IMR-90 (cell line): Measurements from ENCODE around the gene PLLP. TPM values are rescaled to one million over a fixed set of nuclear protein-coding genes. Genes with fewer than 3 reads are reported as not detected.
A peak's percentile ranks its signal among the peaks of the same experiment; 100 is the strongest.

Experiments used
- ATAC-seq: fragments of 200-7000 bp; cut with Tn5 transposase; 2 replicates; pipeline ENCODE4 v1.9.1; 2020; ENCODE audit warnings: low read depth, mild to moderate bottlenecking, moderate library complexity
- BruUV-seq: library from RNA; stranded (reverse); fragments of 400-500 nt; replicated peaks from 2 replicates; lab custom pipeline; 2021; lab: Mats Ljungman, UMichigan
- CTCF ChIA-PET: fragments of 300-600 bp; formaldehyde crosslinking; extraction: SDS; loops from one replicate; lab custom pipeline; 2021; ENCODE audit warnings: antibody characterized with exemption; lab: Yijun Ruan, JAX
- POLR2A ChIA-PET: fragments of 300-600 bp; sonication (Branson Sonifier 250); formaldehyde crosslinking; loops from one replicate; lab custom pipeline; 2022; ENCODE audit warnings: antibody characterized with exemption; ENCODE audit not compliant: unreplicated experiment; lab: Charles Lee
- DNase-seq: peaks from one replicate; pipeline ENCODE4 v3.0.0; 2013
- H2AFZ ChIP-seq: replicated peaks from 2 replicates; pipeline ENCODE3; 2013; ENCODE audit warnings: low read length, mild to moderate bottlenecking; ENCODE audit not compliant: poor library complexity
- H2AK5ac ChIP-seq: 2 replicates; pipeline ENCODE4 v1.6.1; 2013; ENCODE audit warnings: low read depth, low read length, inconsistent platforms
- H2AK9ac ChIP-seq: replicated peaks from 2 replicates; pipeline ENCODE3; 2013; ENCODE audit warnings: mild to moderate bottlenecking, low read depth, low read length, moderate library complexity; ENCODE audit not compliant: poor library complexity
- H2BK120ac ChIP-seq: 2 replicates; pipeline ENCODE4 v1.6.1; 2013; ENCODE audit warnings: low read depth, low read length, inconsistent platforms
- H2BK15ac ChIP-seq: 3 replicates; pipeline ENCODE4 v1.6.1; 2013; ENCODE audit warnings: low read depth, low read length, inconsistent platforms
- H2BK20ac ChIP-seq: 2 replicates; pipeline ENCODE4 v1.6.1; 2013; ENCODE audit warnings: low read depth, mild to moderate bottlenecking, inconsistent platforms, low read length, moderate library complexity
- H2BK5ac ChIP-seq: 2 replicates; pipeline ENCODE4 v1.6.1; 2013; ENCODE audit warnings: mild to moderate bottlenecking, low read depth, low read length, inconsistent platforms; ENCODE audit not compliant: poor library complexity, severe bottlenecking
- H3K14ac ChIP-seq: replicated peaks from 2 replicates; pipeline ENCODE4 v1.6.1; 2013; ENCODE audit warnings: low read depth, low read length, inconsistent platforms
- H3K18ac ChIP-seq: 2 replicates; pipeline ENCODE4 v1.6.1; 2013; ENCODE audit warnings: low read depth, low read length, control low read depth
- H3K23ac ChIP-seq: 2 replicates; pipeline ENCODE4 v1.6.1; 2013; ENCODE audit warnings: low read depth, low read length, inconsistent platforms
- H3K27ac ChIP-seq: 2 replicates; pipeline ENCODE4 v1.5.1; 2013; ENCODE audit warnings: mild to moderate bottlenecking, control low read depth, low read length; ENCODE audit not compliant: insufficient read depth
- H3K27me3 ChIP-seq: 2 replicates; pipeline ENCODE4 v1.6.1; 2013; ENCODE audit warnings: low read length; ENCODE audit not compliant: control insufficient read depth, insufficient read depth
- H3K36me3 ChIP-seq: 2 replicates; pipeline ENCODE4 v1.6.1; 2013; ENCODE audit warnings: low read length, mixed read lengths; ENCODE audit not compliant: control insufficient read depth, insufficient read depth
- H3K4ac ChIP-seq: 2 replicates; pipeline ENCODE4 v1.6.1; 2013; ENCODE audit warnings: low read depth, low read length, inconsistent platforms
- H3K4me1 ChIP-seq: 2 replicates; pipeline ENCODE4 v1.6.1; 2013; ENCODE audit warnings: low read length, mixed read lengths; ENCODE audit not compliant: control insufficient read depth, insufficient read depth
- H3K4me2 ChIP-seq: 2 replicates; pipeline ENCODE4 v1.6.1; 2013; ENCODE audit warnings: low read depth, mild to moderate bottlenecking, control low read depth, low read length, moderate library complexity
- H3K4me3 ChIP-seq: 2 replicates; pipeline ENCODE4 v1.5.1; 2013; ENCODE audit warnings: low read depth, mild to moderate bottlenecking, control low read depth, low read length, moderate library complexity; ENCODE audit not compliant: insufficient read depth
- H3K56ac ChIP-seq: 2 replicates; pipeline ENCODE4 v1.6.1; 2013; ENCODE audit warnings: low read length, inconsistent platforms; ENCODE audit not compliant: insufficient read depth; ENCODE audit errors: extremely low read depth
- H3K79me1 ChIP-seq, 2 experiments: 2 replicates each; pipeline ENCODE4 v1.6.1; 2013; ENCODE audit warnings: low read length in 2 of 2, inconsistent platforms in 1 of 2, low read depth in 1 of 2
- H3K9ac ChIP-seq: 2 replicates; pipeline ENCODE4 v1.6.1; 2013; ENCODE audit warnings: low read depth, low read length, control low read depth
- H3K9me1 ChIP-seq: 2 replicates; pipeline ENCODE4 v1.6.1; 2013; ENCODE audit warnings: low read length, inconsistent platforms; ENCODE audit not compliant: insufficient read depth
- H3K9me3 ChIP-seq: 2 replicates; pipeline ENCODE4 v1.6.1; 2013; ENCODE audit warnings: low read length; ENCODE audit not compliant: control insufficient read depth, insufficient read depth
- H4K20me1 ChIP-seq: 2 replicates; pipeline ENCODE4 v1.6.1; 2013; ENCODE audit warnings: low read length, inconsistent platforms; ENCODE audit not compliant: insufficient read depth
- H4K5ac ChIP-seq: 2 replicates; pipeline ENCODE4 v1.6.1; 2013; ENCODE audit warnings: mild to moderate bottlenecking, low read depth, low read length, control low read depth
- H4K8ac ChIP-seq, 2 experiments: 2 replicates each; pipeline ENCODE4 v1.6.1; 2013; ENCODE audit warnings: low read depth in 2 of 2, low read length in 2 of 2, control low read depth in 1 of 2, inconsistent platforms in 1 of 2
- H4K91ac ChIP-seq: 2 replicates; pipeline ENCODE4 v1.6.1; 2013; ENCODE audit warnings: low read depth, low read length, inconsistent platforms; ENCODE audit not compliant: insufficient read depth
- CEBPB ChIP-seq: IDR thresholded peaks from 2 replicates; pipeline ENCODE4 v1.6.1; 2012; ENCODE audit warnings: low read depth, low read length, improper control_type of control experiment
- NFE2L2 ChIP-seq: fragments of 150-350 bp; IDR thresholded peaks from 2 replicates; pipeline ENCODE4 v1.6.1; 2016; ENCODE audit warnings: low read depth, mild to moderate bottlenecking, low read length
- POLR2A ChIP-seq: IDR thresholded peaks from 2 replicates; pipeline ENCODE4 v1.6.1; 2012; ENCODE audit warnings: mild to moderate bottlenecking, low read depth, low read length
- WGBS, 2 experiments: methylation state at CpG; one replicate each; pipeline versions ENCODE4 v1.1.5 to v1.1.7; 2013; ENCODE audit warnings: missing lambda C conversion rate in 2 of 2; ENCODE audit not compliant: insufficient read length in 1 of 2; ENCODE audit errors: extremely low coverage in 2 of 2; 5-methylcytosine and 5-hydroxymethylcytosine counted together
- dilution Hi-C: fragments of 300-500 bp; cut with HindIII; formaldehyde crosslinking; loops from one replicate; pipeline ENCODE4 v1.14.3; 2018; ENCODE audit warnings: low sequenced_read_pairs; ENCODE audit not compliant: unreplicated experiment
- in situ Hi-C: fragments of 300-500 bp; cut with MboI; formaldehyde crosslinking; loops from 3 replicates; pipeline ENCODE4 v1.14.3; 2019; ENCODE audit warnings: low sequenced_read_pairs, inconsistent platforms, mixed read lengths
- intact Hi-C: fragments of 100-400 bp; cut with micrococcal nuclease; formaldehyde crosslinking; loops from 2 replicates; pipeline ENCODE4 v1.10.0; 2022
- polyA plus RNA-seq, 3 experiments: library from polyadenylated mRNA; depleted of rRNA; stranded (reverse); fragments of >200 nt; gene quantifications; 2 replicates each; pipeline ENCODE4 v1.2.3, GENCODE V29; 2012; ENCODE audit warnings: low replicate concordance in 1 of 3
- total RNA-seq: library from RNA; depleted of rRNA; stranded (reverse); fragments of >200 nt; gene quantifications from 2 replicates; pipeline ENCODE4 v1.2.3, GENCODE V29; 2012
- TF ChIP-seq, protein P1 (sequence below): fragments of 150-350 bp; IDR thresholded peaks from 2 replicates; pipeline ENCODE4 v1.6.1; 2016; ENCODE audit warnings: low read depth, mild to moderate bottlenecking, low read length, moderate library complexity, borderline replicate concordance
- TF ChIP-seq, protein P2 (sequence below): conservative IDR thresholded peaks from 2 replicates; pipeline ENCODE4 v1.5.1; 2012; ENCODE audit warnings: mild to moderate bottlenecking, low read depth, low read length, improper control_type of control experiment

PLLP gene
- total and polyA plus RNA-seq, 2 of the 4 experiments (the other 2 are of a cell fraction) = 0.05 TPM; not detected in 1

DNA sequence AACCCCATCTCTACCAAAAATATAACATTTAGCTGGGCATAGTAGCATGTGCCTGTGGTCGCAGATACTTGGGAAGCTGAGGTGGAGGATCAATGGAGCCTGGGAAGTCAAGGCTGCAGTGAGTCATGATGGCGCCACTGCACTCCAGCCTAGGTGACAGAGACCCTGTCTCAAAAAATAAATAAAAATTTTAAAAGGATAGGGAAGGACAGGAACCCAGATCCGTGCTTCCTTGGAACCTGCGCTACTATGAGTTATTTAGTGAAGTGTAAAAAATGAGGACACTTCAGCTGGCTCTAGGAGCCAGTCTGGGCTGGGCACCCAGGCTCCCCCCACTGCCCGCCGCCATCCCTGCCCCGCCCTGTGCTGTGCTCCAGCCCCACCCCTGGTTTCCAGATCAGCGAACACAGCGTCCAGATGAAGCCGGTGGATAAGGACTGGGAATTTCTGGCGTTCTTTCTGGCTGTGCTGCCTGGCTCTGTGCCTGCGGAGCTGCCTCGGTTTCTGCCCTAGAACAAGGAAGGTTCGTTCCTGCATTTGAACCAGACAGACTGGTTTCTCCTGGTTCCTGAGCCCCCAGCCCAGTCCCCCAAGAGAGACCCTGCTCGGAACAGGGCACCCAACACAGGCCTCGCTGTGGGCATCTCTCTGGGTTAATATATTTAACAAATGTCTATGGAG, 18.5 kb downstream of the PLLP start:
- Histone ChIP-seq H2BK15ac (no peak overlapping the region), H3K27me3 (peaks cover 11% of the 10 kb centered on the region; the same call in 1 of the 2 replicates), H3K4ac (no peak overlapping the region), H3K79me1 (no peaks in the 10 kb centered on the region), H2BK120ac (no peak overlapping the region), H4K8ac (no peak overlapping the region), H3K18ac (no peak overlapping the region), H3K27ac (no peak overlapping the region), H3K9ac (no peak overlapping the region), H3K23ac (no peak overlapping the region), H2BK20ac (no peak overlapping the region), H3K4me1 (no peaks in the 10 kb centered on the region), H3K9me3 (no peaks in the 10 kb centered on the region), H3K9me1 (no peaks in the 10 kb centered on the region; the same call in 1 of the 2 replicates), H4K5ac (no peak overlapping the region), H2AK9ac (no peak overlapping the region), H4K20me1 (no peaks in the 10 kb centered on the region), H2BK5ac (no peak overlapping the region), H3K36me3 (no peaks in the 10 kb centered on the region), H2AK5ac (no peak overlapping the region), H3K14ac (no peak overlapping the region), H3K4me2 (no peak overlapping the region), H2AFZ (peak overlapping the region; percentile 16), H4K91ac (no peak overlapping the region), H3K4me3 (no peak overlapping the region), H3K56ac (no peak overlapping the region)
- TF ChIP-seq CEBPB = no peak
- TF ChIP-seq, protein P1, sequence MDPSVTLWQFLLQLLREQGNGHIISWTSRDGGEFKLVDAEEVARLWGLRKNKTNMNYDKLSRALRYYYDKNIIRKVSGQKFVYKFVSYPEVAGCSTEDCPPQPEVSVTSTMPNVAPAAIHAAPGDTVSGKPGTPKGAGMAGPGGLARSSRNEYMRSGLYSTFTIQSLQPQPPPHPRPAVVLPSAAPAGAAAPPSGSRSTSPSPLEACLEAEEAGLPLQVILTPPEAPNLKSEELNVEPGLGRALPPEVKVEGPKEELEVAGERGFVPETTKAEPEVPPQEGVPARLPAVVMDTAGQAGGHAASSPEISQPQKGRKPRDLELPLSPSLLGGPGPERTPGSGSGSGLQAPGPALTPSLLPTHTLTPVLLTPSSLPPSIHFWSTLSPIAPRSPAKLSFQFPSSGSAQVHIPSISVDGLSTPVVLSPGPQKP = no peak
- no peak for TF ChIP-seq POLR2A
- TF ChIP-seq, protein P2, sequence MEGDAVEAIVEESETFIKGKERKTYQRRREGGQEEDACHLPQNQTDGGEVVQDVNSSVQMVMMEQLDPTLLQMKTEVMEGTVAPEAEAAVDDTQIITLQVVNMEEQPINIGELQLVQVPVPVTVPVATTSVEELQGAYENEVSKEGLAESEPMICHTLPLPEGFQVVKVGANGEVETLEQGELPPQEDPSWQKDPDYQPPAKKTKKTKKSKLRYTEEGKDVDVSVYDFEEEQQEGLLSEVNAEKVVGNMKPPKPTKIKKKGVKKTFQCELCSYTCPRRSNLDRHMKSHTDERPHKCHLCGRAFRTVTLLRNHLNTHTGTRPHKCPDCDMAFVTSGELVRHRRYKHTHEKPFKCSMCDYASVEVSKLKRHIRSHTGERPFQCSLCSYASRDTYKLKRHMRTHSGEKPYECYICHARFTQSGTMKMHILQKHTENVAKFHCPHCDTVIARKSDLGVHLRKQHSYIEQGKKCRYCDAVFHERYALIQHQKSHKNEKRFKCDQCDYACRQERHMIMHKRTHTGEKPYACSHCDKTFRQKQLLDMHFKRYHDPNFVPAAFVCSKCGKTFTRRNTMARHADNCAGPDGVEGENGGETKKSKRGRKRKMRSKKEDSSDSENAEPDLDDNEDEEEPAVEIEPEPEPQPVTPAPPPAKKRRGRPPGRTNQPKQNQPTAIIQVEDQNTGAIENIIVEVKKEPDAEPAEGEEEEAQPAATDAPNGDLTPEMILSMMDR = no peak
- TF ChIP-seq NFE2L2 = no peak
- WGBS, 2 experiments = 36% methylated on average over 8 of the region's 16 CpGs; no CpG with 5 or more reads in 1 of the 2 experiments
- DNase-seq (no peak), ATAC-seq (no peak)
- ChIA-PET CTCF (interaction anchor here (0.6 kb wide), 1 partner anchor 18 kb away, joined by 3 read pairs; no protein-coding TSS in a partner anchor), POLR2A (interaction anchor here (0.7 kb wide), 1 partner anchor 24 kb away, joined by 4 read pairs; no protein-coding TSS in a partner anchor)
- no TSS peak for BruUV-seq
- intact Hi-C loops (no loop called here), dilution Hi-C loops (no loop called here), in situ Hi-C loops (no loop called here)
